Esophagus muscularis mucosa (tissue), 4 donors: Measurements from ENCODE around the gene TJP2. TPM values are rescaled to one million over a fixed set of nuclear protein-coding genes. Genes with fewer than 3 reads are reported as not detected.

Experiments used
- DNase-seq: peaks from one replicate; pipeline ENCODE4 v3.0.0-alpha.2; 2017; ENCODE audit errors: extremely low spot score
- H3K27ac ChIP-seq, 4 donors: fragments of 200-600 bp; sonication (generic); replicated peaks in 1 of 4; 1 replicate in 3 of 4; 2 replicates in 1 of 4; pipeline ENCODE4 v1.5.1; 2016 to 2019; ENCODE audit warnings: mild to moderate bottlenecking in 1 of 4
- H3K27me3 ChIP-seq, 4 donors: fragments of 200-600 bp; sonication (generic); one replicate each; pipeline versions ENCODE4 v1.5.1 to v1.6.0; 2016 to 2019
- H3K36me3 ChIP-seq, 4 donors: fragments of 200-600 bp; sonication (generic); one replicate each; pipeline ENCODE4 v1.5.1; 2016 to 2019
- H3K4me1 ChIP-seq, 4 donors: fragments of 200-600 bp; sonication (generic); one replicate each; pipeline ENCODE4 v1.5.1; 2016 to 2019
- H3K4me3 ChIP-seq, 4 donors: fragments of 200-600 bp; sonication (generic); 1 replicate in 2 of 4; 2 replicates in 2 of 4; pipeline ENCODE4 v1.5.1; 2016 to 2019; ENCODE audit warnings: mild to moderate bottlenecking in 4 of 4, moderate library complexity in 1 of 4
- H3K9me3 ChIP-seq, 4 donors: fragments of 200-600 bp; sonication (generic); 1 replicate in 3 of 4; 2 replicates in 1 of 4; pipeline ENCODE4 v1.5.1; 2016 to 2019
- POLR2AphosphoS5 ChIP-seq, 2 donors: sonication (generic); formaldehyde crosslinking; IDR thresholded peaks; one replicate each; pipeline ENCODE4 v1.6.1; 2017; ENCODE audit warnings: antibody characterized with exemption in 2 of 2
- WGBS: methylation state at CpG from one replicate; pipeline ENCODE4 v1.1.5; 2018; 5-methylcytosine and 5-hydroxymethylcytosine counted together
- intact Hi-C: fragments of 100-400 bp; cut with DNase I; formaldehyde crosslinking; loops from one replicate; pipeline ENCODE4 v1.15.1; 2023
- total RNA-seq, 4 donors: library from RNA; depleted of rRNA; stranded (reverse); fragments of >200 nt; gene quantifications; one replicate each; pipeline versions ENCODE4 v1.1.0 to v1.2.1, GENCODE V29; 2016

TJP2 gene
- total RNA-seq, 4 donors from 2014 or later: 101 to 172 (median 125) TPM

GRCh38 chr9:69323861-69324260, 149.8 kb downstream of the TJP2 start:
- H3K4me1 ChIP-seq: peaks cover 10 to 49% (median 30%) of the 10 kb centered on the region in 4 donors
- intact Hi-C loops: no loop called here
- WGBS: 52% methylated on average over 2 of the region's 2 CpGs
- peaks cover 0 to 7% (median 0%) of the 10 kb centered on the region in 4 donors for H3K27me3 ChIP-seq
- H3K27ac ChIP-seq: peak overlapping the region in 1 of 4 donors; percentile 92
- no peak for TF ChIP-seq POLR2AphosphoS5 (IDR thresholded peaks at IDR 0.05)
- peak overlapping the region; percentile 69 to 80 (median 74) for H3K4me3 ChIP-seq
- H3K36me3 ChIP-seq: no peaks in the 10 kb centered on the region
- H3K9me3 ChIP-seq: no peaks in the 10 kb centered on the region
- DNase-seq: no peak

Other genes starting within 250 kb of the TJP2 start
- gene PRKACG, start 160.2 kb upstream of the TJP2 start, total RNA-seq: not detected
- 10 to 100 TPM in 2 of 4 donors, 1 to 10 TPM in 2; 4.2 to 15.2 (median 9.6) TPM for gene FXN, start 138.5 kb upstream of the TJP2 start, total RNA-seq
- gene ENTREP1, start 150.9 kb downstream of the TJP2 start, total RNA-seq: 10 to 100 TPM; 16.2 to 30.2 (median 20.4) TPM